IMR-90 (cell line): Measurements from ENCODE around the gene HLA-A. TPM values are rescaled to one million over a fixed set of nuclear protein-coding genes. Genes with fewer than 3 reads are reported as not detected.

Experiments
- ATAC-seq: fragments of 200-7000 bp; cut with Tn5 transposase; 2 replicates; pipeline ENCODE4 v1.9.1; 2020; ENCODE audit warnings: low read depth, mild to moderate bottlenecking, moderate library complexity
- BruUV-seq: library from RNA; stranded (reverse); fragments of 400-500 nt; replicated peaks from 2 replicates; lab custom pipeline; 2021; lab: Mats Ljungman, UMichigan
- CTCF ChIA-PET: fragments of 300-600 bp; formaldehyde crosslinking; extraction: SDS; loops from one replicate; lab custom pipeline; 2021; ENCODE audit warnings: antibody characterized with exemption; lab: Yijun Ruan, JAX
- POLR2A ChIA-PET: fragments of 300-600 bp; sonication (Branson Sonifier 250); formaldehyde crosslinking; loops from one replicate; lab custom pipeline; 2022; ENCODE audit warnings: antibody characterized with exemption; ENCODE audit not compliant: unreplicated experiment; lab: Charles Lee
- DNase-seq: peaks from one replicate; pipeline ENCODE4 v3.0.0; 2013
- H2AFZ ChIP-seq: replicated peaks from 2 replicates; pipeline ENCODE3; 2013; ENCODE audit warnings: low read length, mild to moderate bottlenecking; ENCODE audit not compliant: poor library complexity
- H2AK5ac ChIP-seq: 2 replicates; pipeline ENCODE4 v1.6.1; 2013; ENCODE audit warnings: low read depth, low read length, inconsistent platforms
- H2AK9ac ChIP-seq: replicated peaks from 2 replicates; pipeline ENCODE3; 2013; ENCODE audit warnings: mild to moderate bottlenecking, low read depth, low read length, moderate library complexity; ENCODE audit not compliant: poor library complexity
- H2BK120ac ChIP-seq: 2 replicates; pipeline ENCODE4 v1.6.1; 2013; ENCODE audit warnings: low read depth, low read length, inconsistent platforms
- H2BK15ac ChIP-seq: 3 replicates; pipeline ENCODE4 v1.6.1; 2013; ENCODE audit warnings: low read depth, low read length, inconsistent platforms
- H2BK20ac ChIP-seq: 2 replicates; pipeline ENCODE4 v1.6.1; 2013; ENCODE audit warnings: low read depth, mild to moderate bottlenecking, inconsistent platforms, low read length, moderate library complexity
- H2BK5ac ChIP-seq: 2 replicates; pipeline ENCODE4 v1.6.1; 2013; ENCODE audit warnings: mild to moderate bottlenecking, low read depth, low read length, inconsistent platforms; ENCODE audit not compliant: poor library complexity, severe bottlenecking
- H3K14ac ChIP-seq: replicated peaks from 2 replicates; pipeline ENCODE4 v1.6.1; 2013; ENCODE audit warnings: low read depth, low read length, inconsistent platforms
- H3K18ac ChIP-seq: 2 replicates; pipeline ENCODE4 v1.6.1; 2013; ENCODE audit warnings: low read depth, low read length, control low read depth
- H3K23ac ChIP-seq: 2 replicates; pipeline ENCODE4 v1.6.1; 2013; ENCODE audit warnings: low read depth, low read length, inconsistent platforms
- H3K27ac ChIP-seq: 2 replicates; pipeline ENCODE4 v1.5.1; 2013; ENCODE audit warnings: mild to moderate bottlenecking, control low read depth, low read length; ENCODE audit not compliant: insufficient read depth
- H3K27me3 ChIP-seq: 2 replicates; pipeline ENCODE4 v1.6.1; 2013; ENCODE audit warnings: low read length; ENCODE audit not compliant: control insufficient read depth, insufficient read depth
- H3K36me3 ChIP-seq: 2 replicates; pipeline ENCODE4 v1.6.1; 2013; ENCODE audit warnings: low read length, mixed read lengths; ENCODE audit not compliant: control insufficient read depth, insufficient read depth
- H3K4ac ChIP-seq: 2 replicates; pipeline ENCODE4 v1.6.1; 2013; ENCODE audit warnings: low read depth, low read length, inconsistent platforms
- H3K4me1 ChIP-seq: 2 replicates; pipeline ENCODE4 v1.6.1; 2013; ENCODE audit warnings: low read length, mixed read lengths; ENCODE audit not compliant: control insufficient read depth, insufficient read depth
- H3K4me2 ChIP-seq: 2 replicates; pipeline ENCODE4 v1.6.1; 2013; ENCODE audit warnings: low read depth, mild to moderate bottlenecking, control low read depth, low read length, moderate library complexity
- H3K4me3 ChIP-seq: 2 replicates; pipeline ENCODE4 v1.5.1; 2013; ENCODE audit warnings: low read depth, mild to moderate bottlenecking, control low read depth, low read length, moderate library complexity; ENCODE audit not compliant: insufficient read depth
- H3K56ac ChIP-seq: 2 replicates; pipeline ENCODE4 v1.6.1; 2013; ENCODE audit warnings: low read length, inconsistent platforms; ENCODE audit not compliant: insufficient read depth; ENCODE audit errors: extremely low read depth
- H3K79me1 ChIP-seq, 2 experiments: 2 replicates each; pipeline ENCODE4 v1.6.1; 2013; ENCODE audit warnings: low read length in 2 of 2, inconsistent platforms in 1 of 2, low read depth in 1 of 2
- H3K9ac ChIP-seq: 2 replicates; pipeline ENCODE4 v1.6.1; 2013; ENCODE audit warnings: low read depth, low read length, control low read depth
- H3K9me1 ChIP-seq: 2 replicates; pipeline ENCODE4 v1.6.1; 2013; ENCODE audit warnings: low read length, inconsistent platforms; ENCODE audit not compliant: insufficient read depth
- H3K9me3 ChIP-seq: 2 replicates; pipeline ENCODE4 v1.6.1; 2013; ENCODE audit warnings: low read length; ENCODE audit not compliant: control insufficient read depth, insufficient read depth
- H4K20me1 ChIP-seq: 2 replicates; pipeline ENCODE4 v1.6.1; 2013; ENCODE audit warnings: low read length, inconsistent platforms; ENCODE audit not compliant: insufficient read depth
- H4K5ac ChIP-seq: 2 replicates; pipeline ENCODE4 v1.6.1; 2013; ENCODE audit warnings: mild to moderate bottlenecking, low read depth, low read length, control low read depth
- H4K8ac ChIP-seq, 2 experiments: 2 replicates each; pipeline ENCODE4 v1.6.1; 2013; ENCODE audit warnings: low read depth in 2 of 2, low read length in 2 of 2, control low read depth in 1 of 2, inconsistent platforms in 1 of 2
- H4K91ac ChIP-seq: 2 replicates; pipeline ENCODE4 v1.6.1; 2013; ENCODE audit warnings: low read depth, low read length, inconsistent platforms; ENCODE audit not compliant: insufficient read depth
- BHLHE40 ChIP-seq: fragments of 150-350 bp; IDR thresholded peaks from 2 replicates; pipeline ENCODE4 v1.6.1; 2016; ENCODE audit warnings: mild to moderate bottlenecking, low read depth, low read length
- CEBPB ChIP-seq: IDR thresholded peaks from 2 replicates; pipeline ENCODE4 v1.6.1; 2012; ENCODE audit warnings: low read depth, low read length, improper control_type of control experiment
- CHD1 ChIP-seq: IDR thresholded peaks from 2 replicates; pipeline ENCODE4 v1.6.1; 2012; ENCODE audit warnings: low read depth, low read length, improper control_type of control experiment
- FOS ChIP-seq: fragments of 150-350 bp; IDR thresholded peaks from 2 replicates; pipeline ENCODE4 v1.6.1; 2016; ENCODE audit warnings: low read depth, low read length
- MAFK ChIP-seq: IDR thresholded peaks from 2 replicates; pipeline ENCODE4 v1.6.1; 2012; ENCODE audit warnings: low read depth, low read length, improper control_type of control experiment
- MAZ ChIP-seq: IDR thresholded peaks from 2 replicates; pipeline ENCODE4 v1.6.1; 2012; ENCODE audit warnings: low read depth, mild to moderate bottlenecking, low read length, improper control_type of control experiment, moderate library complexity, borderline replicate concordance
- MXI1 ChIP-seq: IDR thresholded peaks from 2 replicates; pipeline ENCODE4 v1.6.1; 2012; ENCODE audit warnings: low read depth, mild to moderate bottlenecking, low read length, moderate library complexity, borderline replicate concordance
- NFE2L2 ChIP-seq: fragments of 150-350 bp; IDR thresholded peaks from 2 replicates; pipeline ENCODE4 v1.6.1; 2016; ENCODE audit warnings: low read depth, mild to moderate bottlenecking, low read length
- POLR2A ChIP-seq: IDR thresholded peaks from 2 replicates; pipeline ENCODE4 v1.6.1; 2012; ENCODE audit warnings: mild to moderate bottlenecking, low read depth, low read length
- RAD21 ChIP-seq: IDR thresholded peaks from 2 replicates; pipeline ENCODE4 v1.6.1; 2012; ENCODE audit warnings: low read length, improper control_type of control experiment
- RCOR1 ChIP-seq: IDR thresholded peaks from 2 replicates; pipeline ENCODE4 v1.6.1; 2012; ENCODE audit warnings: mild to moderate bottlenecking, low read length, improper control_type of control experiment; ENCODE audit not compliant: insufficient replicate concordance
- RFX5 ChIP-seq: IDR thresholded peaks from 2 replicates; pipeline ENCODE4 v1.8.0; 2012; ENCODE audit warnings: low read depth, mild to moderate bottlenecking, low read length, moderate library complexity
- SMC3 ChIP-seq: fragments of 150-350 bp; IDR thresholded peaks from 2 replicates; pipeline ENCODE4 v1.6.1; 2016; ENCODE audit warnings: low read depth, mild to moderate bottlenecking, antibody characterized with exemption, low read length, moderate library complexity
- WGBS, 2 experiments: methylation state at CpG; one replicate each; pipeline versions ENCODE4 v1.1.5 to v1.1.7; 2013; ENCODE audit warnings: missing lambda C conversion rate in 2 of 2; ENCODE audit not compliant: insufficient read length in 1 of 2; ENCODE audit errors: extremely low coverage in 2 of 2; 5-methylcytosine and 5-hydroxymethylcytosine counted together
- dilution Hi-C: fragments of 300-500 bp; cut with HindIII; formaldehyde crosslinking; loops from one replicate; pipeline ENCODE4 v1.14.3; 2018; ENCODE audit warnings: low sequenced_read_pairs; ENCODE audit not compliant: unreplicated experiment
- in situ Hi-C: fragments of 300-500 bp; cut with MboI; formaldehyde crosslinking; loops from 3 replicates; pipeline ENCODE4 v1.14.3; 2019; ENCODE audit warnings: low sequenced_read_pairs, inconsistent platforms, mixed read lengths
- intact Hi-C: fragments of 100-400 bp; cut with micrococcal nuclease; formaldehyde crosslinking; loops from 2 replicates; pipeline ENCODE4 v1.10.0; 2022
- polyA plus RNA-seq, 3 experiments: library from polyadenylated mRNA; depleted of rRNA; stranded (reverse); fragments of >200 nt; gene quantifications; 2 replicates each; pipeline ENCODE4 v1.2.3, GENCODE V29; 2012; ENCODE audit warnings: low replicate concordance in 1 of 3
- total RNA-seq: library from RNA; depleted of rRNA; stranded (reverse); fragments of >200 nt; gene quantifications from 2 replicates; pipeline ENCODE4 v1.2.3, GENCODE V29; 2012
- TF ChIP-seq, protein P1 (sequence below): conservative IDR thresholded peaks from 2 replicates; pipeline ENCODE4 v1.5.1; 2012; ENCODE audit warnings: mild to moderate bottlenecking, low read depth, low read length, improper control_type of control experiment
- TF ChIP-seq, protein P2 (sequence below): fragments of 150-350 bp; IDR thresholded peaks from 2 replicates; pipeline ENCODE4 v1.6.1; 2016; ENCODE audit warnings: low read depth, mild to moderate bottlenecking, low read length, moderate library complexity, borderline replicate concordance
- TF ChIP-seq, protein P3 (sequence below): fragments of 150-350 bp; IDR thresholded peaks from 2 replicates; pipeline ENCODE4 v1.6.1; 2017; ENCODE audit warnings: mild to moderate bottlenecking, antibody characterized with exemption, low read length, low read depth

Gene HLA-A
- total and polyA plus RNA-seq, 2 of the 4 experiments (the other 2 are of a cell fraction), result 94.5 to 218 TPM

DNA sequence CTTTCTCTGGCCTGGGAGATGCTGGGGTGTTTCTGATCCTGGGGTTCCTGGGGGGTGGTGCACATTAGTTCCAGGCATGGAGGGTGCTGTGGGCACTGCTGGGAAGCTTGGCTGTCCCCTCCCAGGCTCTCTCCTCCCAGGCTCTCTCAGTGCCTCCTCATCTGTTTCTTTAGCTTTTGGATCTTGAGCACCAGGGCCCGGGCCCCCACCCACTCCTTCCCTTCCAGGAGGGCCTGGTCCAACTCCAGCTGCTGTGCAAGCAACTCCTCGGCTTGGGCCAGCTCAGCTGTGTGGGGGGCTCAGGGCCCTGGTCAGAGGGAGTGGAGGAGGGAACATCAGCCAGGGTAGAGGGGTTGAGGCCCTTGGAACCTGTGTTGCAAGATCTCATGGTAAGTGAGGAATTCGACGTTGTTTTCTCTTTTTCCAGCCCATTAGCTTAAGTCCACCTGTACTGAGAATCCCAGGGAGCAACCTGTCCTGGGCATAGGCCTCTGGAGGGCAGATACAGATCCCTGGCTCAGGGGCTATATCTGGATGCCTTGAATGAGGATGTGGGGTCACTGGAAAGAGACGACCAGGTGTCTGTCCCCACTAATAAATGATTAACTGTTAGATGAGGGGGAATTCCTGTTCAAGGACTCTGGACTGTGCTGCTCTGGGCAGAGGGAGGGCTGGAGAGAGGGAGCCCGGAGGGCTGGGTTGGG, 34.5 kb upstream of the HLA-A start:
- no peak overlapping the region for H4K5ac ChIP-seq
- no peak overlapping the region for H2AK9ac ChIP-seq
- WGBS, 2 experiments, result no CpG with 5 or more reads among the region's 6 CpGs
- no peaks in the 10 kb centered on the region for H3K4me1 ChIP-seq
- in situ Hi-C loops (no loop called here), dilution Hi-C loops (no loop called here), intact Hi-C loops (no loop called here)
- no peak overlapping the region for H2BK120ac ChIP-seq
- no peak overlapping the region for H2AK5ac ChIP-seq
- H3K9me3 ChIP-seq, result no peaks in the 10 kb centered on the region
- no peak overlapping the region for H3K4ac ChIP-seq
- POLR2A ChIA-PET, result no interaction called here
- no peak overlapping the region for H4K91ac ChIP-seq
- no peak overlapping the region for H2BK20ac ChIP-seq
- no peak for DNase-seq
- H3K9me1 ChIP-seq, result no peaks in the 10 kb centered on the region
- no peak overlapping the region for H3K56ac ChIP-seq
- H3K18ac ChIP-seq, result no peak overlapping the region
- no peaks in the 10 kb centered on the region for H4K20me1 ChIP-seq
- H3K4me2 ChIP-seq, result no peak overlapping the region
- no TSS peak for BruUV-seq
- no peak overlapping the region for H4K8ac ChIP-seq
- H3K9ac ChIP-seq, result no peak overlapping the region
- no peak overlapping the region for H3K4me3 ChIP-seq
- no peak overlapping the region for H2AFZ ChIP-seq
- H3K23ac ChIP-seq, result no peak overlapping the region
- H3K14ac ChIP-seq, result no peak overlapping the region
- H3K36me3 ChIP-seq, result no peaks in the 10 kb centered on the region
- CTCF ChIA-PET, result no interaction called here
- H2BK15ac ChIP-seq, result no peak overlapping the region
- H3K27ac ChIP-seq, result no peak overlapping the region
- H3K27me3 ChIP-seq, result peaks cover 17% of the 10 kb centered on the region
- no peak overlapping the region for H2BK5ac ChIP-seq
- TF ChIP-seq RCOR1 (no peak), MAZ (no peak), CEBPB (no peak), BHLHE40 (no peak), MXI1 (no peak), SMC3 (no peak), RFX5 (no peak), POLR2A (no peak), FOS (no peak), RAD21 (no peak), MAFK (no peak), NFE2L2 (no peak), CHD1 (no peak)
- TF ChIP-seq, protein P1, sequence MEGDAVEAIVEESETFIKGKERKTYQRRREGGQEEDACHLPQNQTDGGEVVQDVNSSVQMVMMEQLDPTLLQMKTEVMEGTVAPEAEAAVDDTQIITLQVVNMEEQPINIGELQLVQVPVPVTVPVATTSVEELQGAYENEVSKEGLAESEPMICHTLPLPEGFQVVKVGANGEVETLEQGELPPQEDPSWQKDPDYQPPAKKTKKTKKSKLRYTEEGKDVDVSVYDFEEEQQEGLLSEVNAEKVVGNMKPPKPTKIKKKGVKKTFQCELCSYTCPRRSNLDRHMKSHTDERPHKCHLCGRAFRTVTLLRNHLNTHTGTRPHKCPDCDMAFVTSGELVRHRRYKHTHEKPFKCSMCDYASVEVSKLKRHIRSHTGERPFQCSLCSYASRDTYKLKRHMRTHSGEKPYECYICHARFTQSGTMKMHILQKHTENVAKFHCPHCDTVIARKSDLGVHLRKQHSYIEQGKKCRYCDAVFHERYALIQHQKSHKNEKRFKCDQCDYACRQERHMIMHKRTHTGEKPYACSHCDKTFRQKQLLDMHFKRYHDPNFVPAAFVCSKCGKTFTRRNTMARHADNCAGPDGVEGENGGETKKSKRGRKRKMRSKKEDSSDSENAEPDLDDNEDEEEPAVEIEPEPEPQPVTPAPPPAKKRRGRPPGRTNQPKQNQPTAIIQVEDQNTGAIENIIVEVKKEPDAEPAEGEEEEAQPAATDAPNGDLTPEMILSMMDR, result no peak
- TF ChIP-seq, protein P2, sequence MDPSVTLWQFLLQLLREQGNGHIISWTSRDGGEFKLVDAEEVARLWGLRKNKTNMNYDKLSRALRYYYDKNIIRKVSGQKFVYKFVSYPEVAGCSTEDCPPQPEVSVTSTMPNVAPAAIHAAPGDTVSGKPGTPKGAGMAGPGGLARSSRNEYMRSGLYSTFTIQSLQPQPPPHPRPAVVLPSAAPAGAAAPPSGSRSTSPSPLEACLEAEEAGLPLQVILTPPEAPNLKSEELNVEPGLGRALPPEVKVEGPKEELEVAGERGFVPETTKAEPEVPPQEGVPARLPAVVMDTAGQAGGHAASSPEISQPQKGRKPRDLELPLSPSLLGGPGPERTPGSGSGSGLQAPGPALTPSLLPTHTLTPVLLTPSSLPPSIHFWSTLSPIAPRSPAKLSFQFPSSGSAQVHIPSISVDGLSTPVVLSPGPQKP, result no peak
- TF ChIP-seq, protein P3, sequence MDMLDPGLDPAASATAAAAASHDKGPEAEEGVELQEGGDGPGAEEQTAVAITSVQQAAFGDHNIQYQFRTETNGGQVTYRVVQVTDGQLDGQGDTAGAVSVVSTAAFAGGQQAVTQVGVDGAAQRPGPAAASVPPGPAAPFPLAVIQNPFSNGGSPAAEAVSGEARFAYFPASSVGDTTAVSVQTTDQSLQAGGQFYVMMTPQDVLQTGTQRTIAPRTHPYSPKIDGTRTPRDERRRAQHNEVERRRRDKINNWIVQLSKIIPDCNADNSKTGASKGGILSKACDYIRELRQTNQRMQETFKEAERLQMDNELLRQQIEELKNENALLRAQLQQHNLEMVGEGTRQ, result no peak
- no peaks in the 10 kb centered on the region for H3K79me1 ChIP-seq
- ATAC-seq, result no peak
